Left ventricle myocardium inferior (tissue), 1 donor: Measurements from ENCODE around the gene ENTPD2. TPM values are rescaled to one million over a fixed set of nuclear protein-coding genes. Genes with fewer than 3 reads are reported as not detected.

Source experiments
- DNase-seq: peaks from one replicate; pipeline ENCODE4 v3.0.0-alpha.2; 2020
- H3K27ac ChIP-seq: fragments of 200-600 bp; replicated peaks from 2 replicates; pipeline ENCODE4 v1.8.0; 2021
- H3K27me3 ChIP-seq: fragments of 200-600 bp; 2 replicates; pipeline ENCODE4 v1.8.0; 2021; ENCODE audit warnings: low read depth
- H3K36me3 ChIP-seq: fragments of 200-600 bp; 2 replicates; pipeline ENCODE4 v1.8.0; 2021
- H3K4me1 ChIP-seq: fragments of 200-600 bp; 2 replicates; pipeline ENCODE4 v1.8.0; 2021
- H3K4me3 ChIP-seq: fragments of 200-600 bp; 2 replicates; pipeline ENCODE4 v1.8.0; 2021; ENCODE audit warnings: mild to moderate bottlenecking, moderate library complexity
- H3K9me3 ChIP-seq: fragments of 200-600 bp; replicated peaks from 2 replicates; pipeline ENCODE4 v1.8.0; 2021
- intact Hi-C: fragments of 100-400 bp; cut with micrococcal nuclease; formaldehyde crosslinking; loops from one replicate; pipeline ENCODE4 v1.11.0; 2022
- total RNA-seq: library from RNA; stranded (reverse); fragmentation: NEBNext Ultra II Directional; extraction: Animal tissue kit (Norgen Biotek cat#: 25700); gene quantifications from one replicate; pipeline ENCODE4 v1.2.1, GENCODE V29; 2021
- TF ChIP-seq, protein P1 (sequence below): fragments of 200-600 bp; IDR thresholded peaks from 2 replicates; pipeline ENCODE4 v1.8.0; 2021; ENCODE audit warnings: antibody characterized with exemption, mild to moderate bottlenecking, borderline replicate concordance
- donor health status: DM: no; HTN: yes; CAD: no; lungs with severe emphysema.

ENTPD2 gene
- total RNA-seq, 1 donor from 2014 or later, result 1.5 TPM

DNA sequence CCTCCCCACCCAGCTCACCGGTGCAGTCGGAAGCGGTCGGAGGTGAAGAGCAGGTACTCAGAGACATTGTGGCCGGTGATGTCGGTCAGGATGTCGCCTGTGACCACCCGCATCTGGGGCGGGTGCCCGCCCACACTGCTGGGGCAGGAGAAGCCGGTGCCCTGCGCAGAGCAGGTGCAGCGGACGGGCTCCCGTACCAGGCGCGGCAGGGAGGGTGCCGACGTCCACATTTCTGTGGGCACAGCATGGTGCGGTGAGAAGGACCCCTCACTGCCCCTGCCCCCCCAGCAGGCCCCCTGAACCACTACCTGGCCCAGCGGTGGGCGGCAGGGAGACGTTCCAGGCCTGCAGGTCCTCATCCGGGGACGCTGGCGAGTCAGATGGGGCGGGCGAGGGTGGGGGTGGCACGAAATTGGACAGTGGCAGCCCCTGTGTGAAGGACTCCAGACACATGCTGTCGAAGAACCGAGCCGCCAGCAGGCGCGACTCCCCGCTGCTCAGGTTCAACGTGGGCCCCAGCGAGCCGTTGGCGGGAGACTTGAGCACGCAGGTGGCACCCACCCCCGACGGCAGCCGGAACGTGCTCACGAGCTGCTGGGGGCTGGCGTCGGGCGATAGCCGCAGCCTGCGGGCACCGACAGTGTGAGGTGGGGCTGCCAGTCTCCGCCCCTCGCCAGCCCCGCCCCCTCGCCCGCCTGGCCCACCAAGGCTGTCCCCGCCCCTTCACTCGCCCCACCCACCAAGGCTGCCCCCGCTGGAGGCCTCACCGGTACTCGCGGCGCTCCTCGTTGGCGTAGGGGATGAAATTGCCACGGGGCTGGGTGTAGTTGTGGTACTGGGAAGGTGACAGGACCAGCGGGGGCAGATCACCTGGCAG is 40.9 kb downstream of the ENTPD2 start:
- no peaks in the 10 kb centered on the region for H3K4me1 ChIP-seq
- intact Hi-C loops, result no loop called here
- no peaks in the 10 kb centered on the region for H3K27me3 ChIP-seq
- H3K9me3 ChIP-seq, result no peaks in the 10 kb centered on the region
- TF ChIP-seq, protein P1, sequence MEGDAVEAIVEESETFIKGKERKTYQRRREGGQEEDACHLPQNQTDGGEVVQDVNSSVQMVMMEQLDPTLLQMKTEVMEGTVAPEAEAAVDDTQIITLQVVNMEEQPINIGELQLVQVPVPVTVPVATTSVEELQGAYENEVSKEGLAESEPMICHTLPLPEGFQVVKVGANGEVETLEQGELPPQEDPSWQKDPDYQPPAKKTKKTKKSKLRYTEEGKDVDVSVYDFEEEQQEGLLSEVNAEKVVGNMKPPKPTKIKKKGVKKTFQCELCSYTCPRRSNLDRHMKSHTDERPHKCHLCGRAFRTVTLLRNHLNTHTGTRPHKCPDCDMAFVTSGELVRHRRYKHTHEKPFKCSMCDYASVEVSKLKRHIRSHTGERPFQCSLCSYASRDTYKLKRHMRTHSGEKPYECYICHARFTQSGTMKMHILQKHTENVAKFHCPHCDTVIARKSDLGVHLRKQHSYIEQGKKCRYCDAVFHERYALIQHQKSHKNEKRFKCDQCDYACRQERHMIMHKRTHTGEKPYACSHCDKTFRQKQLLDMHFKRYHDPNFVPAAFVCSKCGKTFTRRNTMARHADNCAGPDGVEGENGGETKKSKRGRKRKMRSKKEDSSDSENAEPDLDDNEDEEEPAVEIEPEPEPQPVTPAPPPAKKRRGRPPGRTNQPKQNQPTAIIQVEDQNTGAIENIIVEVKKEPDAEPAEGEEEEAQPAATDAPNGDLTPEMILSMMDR, result no peak
- H3K27ac ChIP-seq, result no peak overlapping the region
- H3K36me3 ChIP-seq, result peaks cover 85% of the 10 kb centered on the region
- DNase-seq, result no peak
- H3K4me3 ChIP-seq, result no peak overlapping the region

DNA sequence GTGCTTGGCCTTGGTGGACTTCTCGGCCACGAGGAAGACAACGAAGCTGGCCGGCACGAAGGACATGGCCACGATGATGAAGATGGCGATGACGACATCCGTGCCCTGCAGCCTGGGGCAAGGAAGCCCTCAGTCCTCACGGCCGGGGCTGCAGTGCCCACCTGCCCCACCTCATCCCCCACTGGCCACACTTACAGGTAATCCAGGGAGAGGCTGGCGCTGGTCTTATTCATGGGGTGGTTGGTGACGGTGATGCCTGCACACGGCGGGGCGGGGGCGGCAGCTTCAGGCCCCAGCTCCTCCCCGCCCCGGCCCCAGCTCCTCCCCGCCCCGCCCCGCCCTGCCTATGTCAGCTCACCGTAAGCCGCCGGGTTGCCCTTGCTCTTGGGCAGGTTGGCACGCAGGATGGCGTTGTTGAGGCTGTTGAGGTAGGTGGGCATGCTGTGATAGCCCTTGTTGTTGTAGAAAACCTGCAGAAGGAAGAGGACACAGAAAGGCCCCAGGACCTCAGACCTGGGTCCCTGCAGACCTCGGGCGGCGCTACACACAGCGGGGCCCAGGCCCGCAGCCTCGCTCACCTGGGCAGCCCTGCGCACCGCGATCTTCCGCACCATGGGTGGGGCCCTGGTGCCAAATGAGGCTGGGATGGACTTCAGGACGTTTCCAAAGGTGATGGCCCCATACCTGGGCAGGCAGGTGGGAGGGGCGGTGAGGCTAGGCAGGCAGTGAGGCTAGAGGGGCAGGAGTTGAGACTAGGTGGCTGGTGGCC is 41.8 kb downstream of the ENTPD2 start:
- Histone ChIP-seq H3K27me3 (no peaks in the 10 kb centered on the region), H3K27ac (no peak overlapping the region), H3K4me1 (no peaks in the 10 kb centered on the region), H3K4me3 (no peak overlapping the region), H3K9me3 (no peaks in the 10 kb centered on the region), H3K36me3 (peaks cover 77% of the 10 kb centered on the region)
- TF ChIP-seq, protein P1, result no peak
- DNase-seq, result no peak
- intact Hi-C loops, result no loop called here

- no peak for DNase-seq
- peaks cover 67% of the 10 kb centered on the region for H3K36me3 ChIP-seq
- intact Hi-C loops, result no loop called here
Observed at GRCh38 chr9:137011156-137011555, 42.7 kb downstream of the ENTPD2 start.

DNA sequence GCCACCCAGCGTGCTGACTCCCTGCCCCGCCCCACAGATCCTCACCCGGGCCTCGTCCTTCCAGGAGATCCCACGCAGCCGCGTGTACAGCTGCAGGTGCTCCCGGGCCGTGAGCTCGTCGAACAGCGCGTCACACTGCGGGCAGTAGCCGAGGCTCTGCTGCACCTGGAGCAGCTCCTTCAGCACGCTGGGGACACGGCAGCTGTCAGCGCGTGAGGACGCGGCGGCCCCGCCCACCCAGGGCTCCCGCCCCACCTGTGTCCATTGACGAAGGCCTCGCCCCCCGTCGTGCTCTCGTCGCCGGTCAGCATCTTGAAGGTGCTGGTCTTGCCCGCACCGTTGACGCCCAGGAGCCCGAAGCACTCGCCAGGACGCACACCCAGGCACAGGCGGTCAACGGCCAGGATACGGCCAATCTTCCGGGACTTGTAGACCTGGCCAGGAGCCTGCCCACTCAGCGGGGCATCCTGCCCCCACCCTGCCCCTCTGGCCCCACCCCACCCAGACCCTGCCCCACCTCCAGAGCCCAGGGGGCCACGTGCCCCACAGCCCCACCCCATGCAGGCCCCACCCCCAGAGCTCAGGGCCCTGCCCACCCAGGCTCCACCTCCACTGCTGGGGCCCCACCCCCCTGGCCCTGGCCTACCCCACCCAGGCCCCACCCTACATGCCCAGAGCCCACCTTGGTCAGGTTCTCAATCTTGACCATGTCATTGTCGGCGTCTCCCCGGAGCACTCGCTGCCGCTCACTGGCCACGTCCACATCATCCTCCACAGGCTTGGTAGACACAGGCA is 43.7 kb downstream of the ENTPD2 start:
- H3K27me3 ChIP-seq, result no peaks in the 10 kb centered on the region
- no peak overlapping the region for H3K4me3 ChIP-seq
- no peaks in the 10 kb centered on the region for H3K4me1 ChIP-seq
- no peak for DNase-seq
- TF ChIP-seq, protein P1, result no peak
- H3K27ac ChIP-seq, result no peak overlapping the region
- peaks cover 57% of the 10 kb centered on the region for H3K36me3 ChIP-seq
- no peaks in the 10 kb centered on the region for H3K9me3 ChIP-seq
- intact Hi-C loops, result no loop called here

More at GRCh38 chr9:137011156-137011555, 42.7 kb downstream of the ENTPD2 start:
- TF ChIP-seq, protein P1, result no peak
- no peaks in the 10 kb centered on the region for H3K27me3 ChIP-seq
- no peak overlapping the region for H3K4me3 ChIP-seq
- H3K9me3 ChIP-seq, result no peaks in the 10 kb centered on the region
- no peak overlapping the region for H3K27ac ChIP-seq
- H3K4me1 ChIP-seq, result no peaks in the 10 kb centered on the region

DNA sequence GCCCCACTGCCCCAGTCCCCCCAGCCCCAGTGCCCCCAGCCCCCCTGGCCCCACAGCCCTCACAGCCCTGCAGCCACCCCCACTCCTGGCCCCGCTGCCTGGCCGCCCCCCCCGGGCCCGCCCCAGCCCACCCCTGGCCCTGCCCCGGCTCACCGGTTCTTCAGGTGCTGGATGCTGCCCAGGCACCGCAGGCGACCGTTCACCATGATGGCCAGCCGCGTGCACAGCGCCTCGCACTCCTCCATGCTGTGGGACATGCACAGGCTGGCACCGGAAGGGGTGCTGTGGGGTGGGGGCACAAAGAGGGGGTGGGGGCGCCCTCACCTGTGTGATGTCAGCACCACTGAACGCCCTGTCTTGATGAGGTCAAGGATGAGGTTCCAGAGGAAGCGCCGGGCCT is 44.6 kb downstream of the ENTPD2 start:
- intact Hi-C loops, result no loop called here
- TF ChIP-seq, protein P1, result no peak
- H3K27me3 ChIP-seq, result no peaks in the 10 kb centered on the region
- no peaks in the 10 kb centered on the region for H3K4me1 ChIP-seq
- DNase-seq, result no peak
- H3K4me3 ChIP-seq, result no peak overlapping the region
- H3K27ac ChIP-seq, result no peak overlapping the region
- peaks cover 6% of the 10 kb centered on the region for H3K9me3 ChIP-seq
- H3K36me3 ChIP-seq, result peaks cover 48% of the 10 kb centered on the region
